ENCODE data around the gene TSPAN18.

The TSPAN18 gene

GRCh38 chr11:44969651-44970252 is 243.0 kb downstream of the TSPAN18 start:
- TF ChIP-seq, protein P1, sequence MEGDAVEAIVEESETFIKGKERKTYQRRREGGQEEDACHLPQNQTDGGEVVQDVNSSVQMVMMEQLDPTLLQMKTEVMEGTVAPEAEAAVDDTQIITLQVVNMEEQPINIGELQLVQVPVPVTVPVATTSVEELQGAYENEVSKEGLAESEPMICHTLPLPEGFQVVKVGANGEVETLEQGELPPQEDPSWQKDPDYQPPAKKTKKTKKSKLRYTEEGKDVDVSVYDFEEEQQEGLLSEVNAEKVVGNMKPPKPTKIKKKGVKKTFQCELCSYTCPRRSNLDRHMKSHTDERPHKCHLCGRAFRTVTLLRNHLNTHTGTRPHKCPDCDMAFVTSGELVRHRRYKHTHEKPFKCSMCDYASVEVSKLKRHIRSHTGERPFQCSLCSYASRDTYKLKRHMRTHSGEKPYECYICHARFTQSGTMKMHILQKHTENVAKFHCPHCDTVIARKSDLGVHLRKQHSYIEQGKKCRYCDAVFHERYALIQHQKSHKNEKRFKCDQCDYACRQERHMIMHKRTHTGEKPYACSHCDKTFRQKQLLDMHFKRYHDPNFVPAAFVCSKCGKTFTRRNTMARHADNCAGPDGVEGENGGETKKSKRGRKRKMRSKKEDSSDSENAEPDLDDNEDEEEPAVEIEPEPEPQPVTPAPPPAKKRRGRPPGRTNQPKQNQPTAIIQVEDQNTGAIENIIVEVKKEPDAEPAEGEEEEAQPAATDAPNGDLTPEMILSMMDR (IDR thresholded peaks at IDR 0.05; ENCODE audit: borderline replicate concordance, insufficient read depth, low read depth, low read length) = no peak
- no peak overlapping the region for H3K4me3 ChIP-seq (ENCODE audit: low read depth, low read length)

DNA sequence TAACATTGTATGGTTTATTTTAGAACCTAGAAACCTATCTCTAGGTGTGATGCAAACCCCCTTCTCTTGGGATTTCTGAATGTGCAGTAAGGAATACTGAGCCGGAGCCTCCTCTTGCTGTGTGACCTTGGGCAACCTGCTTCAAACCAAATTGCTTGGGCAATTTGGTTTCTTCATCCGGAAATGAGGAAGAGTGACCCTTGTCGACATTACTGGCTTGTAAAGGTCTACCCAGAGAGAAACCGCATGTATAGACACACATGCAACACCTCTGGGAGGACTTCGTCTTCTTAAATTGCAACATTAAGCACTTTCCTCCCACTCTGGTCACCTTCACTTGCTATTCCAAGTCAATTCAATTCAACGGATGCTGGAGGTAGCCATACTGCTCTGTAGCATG is 243.5 kb downstream of the TSPAN18 start:
- TF ChIP-seq, protein P1 (IDR thresholded peaks at IDR 0.05; ENCODE audit: borderline replicate concordance, insufficient read depth, low read depth, low read length) = no peak
- H3K4me3 ChIP-seq (ENCODE audit: low read depth, low read length) = no peak overlapping the region

DNA sequence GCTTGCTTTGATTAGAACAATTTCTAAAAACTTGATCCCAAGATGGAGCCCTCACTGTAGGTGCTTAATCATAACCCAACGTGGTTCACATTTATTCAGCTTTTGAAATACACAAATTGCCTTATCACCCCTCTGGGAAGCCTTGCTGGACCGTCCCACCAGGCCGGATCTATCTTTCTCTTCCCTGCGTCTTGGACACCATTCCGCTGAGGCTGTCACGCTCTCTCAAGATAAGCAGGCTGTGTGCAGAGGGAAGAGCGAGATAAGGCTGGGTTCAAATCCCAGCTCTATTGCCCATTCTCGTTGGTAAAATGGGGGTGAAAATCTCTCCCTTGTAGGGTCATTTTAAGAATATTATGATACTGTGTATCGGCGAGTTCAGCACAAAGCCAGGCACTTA is 244.4 kb downstream of the TSPAN18 start:
- TF ChIP-seq, protein P1 (IDR thresholded peaks at IDR 0.05; ENCODE audit: borderline replicate concordance, insufficient read depth, low read depth, low read length) = no peak
- no peak overlapping the region for H3K4me3 ChIP-seq (ENCODE audit: low read depth, low read length)

DNA sequence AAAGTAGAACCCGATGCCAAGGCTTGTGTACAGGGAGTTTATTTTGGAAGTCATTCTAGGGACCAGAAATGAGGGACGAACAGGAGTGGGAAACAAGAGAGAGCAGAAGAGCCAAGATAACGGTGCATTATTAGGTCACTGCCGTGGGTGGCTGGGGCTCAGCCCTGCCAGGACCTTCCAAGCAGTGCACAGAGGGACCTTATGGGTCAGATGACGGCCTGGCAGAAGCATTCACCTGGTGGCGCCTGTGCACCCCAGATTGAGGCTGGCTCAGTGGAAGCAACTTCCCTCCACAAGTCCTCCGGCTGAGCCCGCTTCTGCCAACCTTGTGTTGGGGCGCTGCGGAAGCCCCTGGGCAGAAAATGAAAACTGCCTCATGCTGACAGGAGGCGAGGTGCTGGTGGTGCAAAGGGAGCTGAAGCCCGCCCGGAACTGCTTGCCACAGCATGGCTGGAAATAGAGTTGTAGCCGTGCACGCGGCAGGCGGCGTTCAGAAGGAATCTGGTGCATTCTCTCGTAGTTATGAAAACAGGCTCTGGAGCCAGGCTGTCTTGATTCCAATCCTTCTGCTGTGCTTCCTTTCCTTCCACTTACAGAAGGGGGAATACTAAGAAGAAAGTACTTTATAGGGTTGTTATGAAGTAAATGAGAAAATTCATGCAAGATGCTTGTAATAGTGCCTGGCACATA is 246.1 kb downstream of the TSPAN18 start:
- no peak overlapping the region for H3K4me3 ChIP-seq (ENCODE audit: low read depth, low read length)
- TF ChIP-seq, protein P1 (IDR thresholded peaks at IDR 0.05; ENCODE audit: borderline replicate concordance, insufficient read depth, low read depth, low read length) = no peak

DNA sequence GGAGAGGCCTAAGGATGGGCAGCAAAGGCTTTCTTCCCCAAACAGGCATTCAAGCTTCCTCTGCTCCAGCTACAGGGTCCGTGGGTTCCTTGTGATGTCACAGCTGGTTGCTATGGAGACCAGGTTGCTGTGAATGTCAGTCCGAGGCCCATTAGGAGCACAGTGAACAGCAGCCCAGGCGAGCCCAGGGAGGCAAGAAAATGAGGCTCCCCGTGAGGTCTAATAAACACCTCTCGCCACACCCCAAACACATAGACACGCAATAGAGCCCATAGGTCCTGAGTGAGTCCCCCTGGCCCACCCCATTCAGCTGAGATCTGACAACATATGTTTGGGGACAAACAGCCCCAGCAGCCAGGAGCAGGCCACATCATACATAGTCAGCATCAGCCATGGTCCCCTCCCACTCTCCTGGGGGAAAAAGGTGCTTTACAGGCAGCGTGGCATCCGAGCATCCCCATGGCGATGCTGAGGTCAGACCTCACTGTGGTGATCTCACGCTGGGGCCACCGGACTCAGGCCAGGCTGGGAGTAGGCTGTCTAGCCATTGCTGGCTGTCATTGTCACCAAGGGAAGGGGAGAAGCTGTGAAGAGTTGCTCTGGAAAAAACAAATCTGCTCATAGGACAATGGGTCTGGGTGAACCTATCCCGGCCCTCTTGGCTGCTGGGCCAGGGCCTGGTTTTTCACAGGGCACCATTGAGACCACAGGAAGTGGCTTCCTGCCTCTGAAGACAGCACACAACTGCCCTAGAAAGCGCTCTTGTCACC is 247.1 kb downstream of the TSPAN18 start:
- no peak overlapping the region for H3K4me3 ChIP-seq (ENCODE audit: low read depth, low read length)
- TF ChIP-seq, protein P1 (IDR thresholded peaks at IDR 0.05; ENCODE audit: borderline replicate concordance, insufficient read depth, low read depth, low read length) = no peak

DNA sequence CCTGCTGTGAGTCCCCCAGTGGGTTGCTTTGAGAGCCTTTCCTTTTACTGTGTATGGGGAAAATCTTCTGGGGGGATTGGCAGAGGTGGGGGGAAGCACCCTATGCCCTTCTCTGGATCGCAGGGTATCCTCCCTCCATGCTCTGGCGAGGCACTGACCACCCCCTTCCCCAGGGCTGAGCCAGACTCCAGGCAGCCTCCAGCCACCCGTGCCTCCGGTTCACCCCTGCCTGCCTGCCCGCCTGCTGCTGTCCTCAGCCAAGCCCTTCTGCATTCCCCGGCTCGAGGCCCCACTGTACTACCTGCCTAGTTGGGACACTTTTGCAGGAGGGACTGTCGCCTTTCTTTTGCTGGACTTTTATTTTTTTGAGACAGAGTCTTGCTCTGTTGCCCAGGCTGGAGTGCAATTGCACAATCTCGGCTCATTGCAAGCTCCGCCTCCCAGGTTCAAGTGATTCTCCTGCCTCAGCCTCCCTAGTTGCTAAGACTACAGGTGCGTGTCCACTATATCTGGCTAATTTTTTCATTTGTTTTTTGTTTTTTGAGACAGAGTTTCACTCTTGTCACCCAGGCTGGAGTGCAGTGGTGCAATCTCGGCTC is 247.7 kb downstream of the TSPAN18 start:
- H3K4me3 ChIP-seq (ENCODE audit: low read depth, low read length) = no peak overlapping the region
- TF ChIP-seq, protein P1 (IDR thresholded peaks at IDR 0.05; ENCODE audit: borderline replicate concordance, insufficient read depth, low read depth, low read length) = no peak
